ENCODE data around the gene LRIG1. TPM values are rescaled to one million over a fixed set of nuclear protein-coding genes. Genes with fewer than 3 reads are reported as not detected.

Gene LRIG1
- total RNA-seq, 4 donors from 2014 or later, result 44.2 to 96.2 (median 57.6) TPM

DNA sequence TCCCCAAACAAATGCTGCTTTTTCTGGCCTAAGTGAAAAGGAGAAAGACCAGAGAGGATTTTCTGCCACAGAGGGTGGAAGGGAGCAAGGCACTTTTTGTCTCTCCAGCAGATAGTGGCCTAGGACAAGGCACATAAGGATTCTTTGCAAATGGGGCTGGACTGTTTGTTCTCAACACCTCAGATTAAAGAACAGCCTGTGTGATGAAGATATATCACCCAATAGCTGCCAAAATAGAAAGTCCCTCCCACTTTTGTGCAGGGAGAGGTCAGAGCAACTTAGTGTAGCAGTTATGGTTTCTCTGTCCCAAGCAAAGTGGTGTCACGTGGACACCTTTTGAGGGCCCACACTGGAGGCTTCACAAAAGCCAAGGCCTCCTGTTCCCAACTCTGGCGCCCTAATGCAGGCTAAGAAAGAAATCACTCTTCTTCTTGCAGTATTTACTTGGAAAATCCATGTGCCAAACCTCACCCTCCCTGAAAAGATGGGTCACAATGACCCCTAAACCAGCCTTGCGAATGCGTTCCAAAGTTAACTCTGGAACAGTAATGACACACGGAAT is 84.9 kb downstream of the LRIG1 start:
- no peak for ATAC-seq (ENCODE audit: low FRiP score)
- no peak for TF ChIP-seq CTCF (IDR thresholded peaks at IDR 0.05)
- DNase-seq (ENCODE audit: low spot score), result no peak

- TF ChIP-seq CTCF (IDR thresholded peaks at IDR 0.05), result no peak
- DNase-seq (ENCODE audit: low spot score) (no peak), ATAC-seq (ENCODE audit: low FRiP score) (no peak)
Observed at GRCh38 chr3:66414846-66415245, 86.0 kb downstream of the LRIG1 start.

GRCh38 chr3:66413151-66413751 is 87.6 kb downstream of the LRIG1 start:
- TF ChIP-seq CTCF (IDR thresholded peaks at IDR 0.05), result no peak
- DNase-seq (ENCODE audit: low spot score) (no peak), ATAC-seq (ENCODE audit: low FRiP score) (no peak)

GRCh38 chr3:66411961-66412887 is 88.6 kb downstream of the LRIG1 start:
- no peak for TF ChIP-seq CTCF (IDR thresholded peaks at IDR 0.05)
- DNase-seq (ENCODE audit: low spot score) (no peak), ATAC-seq (ENCODE audit: low FRiP score) (no peak)

DNA sequence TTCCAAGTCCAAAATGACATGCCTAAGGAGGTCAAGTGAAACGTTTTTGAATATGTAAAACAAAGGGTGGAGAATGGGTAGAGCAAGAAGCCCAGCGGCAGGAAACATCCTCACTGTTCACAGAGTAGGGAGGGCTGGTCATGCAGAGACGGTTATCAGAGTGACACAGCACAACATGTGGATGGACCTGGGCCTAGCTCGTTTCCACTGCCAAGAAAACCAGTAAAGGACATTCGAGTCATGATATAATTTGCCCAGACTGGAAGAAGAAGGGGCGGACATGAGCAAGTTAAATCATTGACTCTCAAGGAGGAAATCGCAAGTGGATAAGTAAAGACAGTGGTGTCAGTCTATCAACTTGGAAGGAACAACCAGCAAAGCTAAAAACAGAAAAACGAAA is 89.3 kb downstream of the LRIG1 start:
- TF ChIP-seq CTCF (IDR thresholded peaks at IDR 0.05), result no peak
- ATAC-seq (ENCODE audit: low FRiP score) (no peak), DNase-seq (ENCODE audit: low spot score) (no peak)

DNA sequence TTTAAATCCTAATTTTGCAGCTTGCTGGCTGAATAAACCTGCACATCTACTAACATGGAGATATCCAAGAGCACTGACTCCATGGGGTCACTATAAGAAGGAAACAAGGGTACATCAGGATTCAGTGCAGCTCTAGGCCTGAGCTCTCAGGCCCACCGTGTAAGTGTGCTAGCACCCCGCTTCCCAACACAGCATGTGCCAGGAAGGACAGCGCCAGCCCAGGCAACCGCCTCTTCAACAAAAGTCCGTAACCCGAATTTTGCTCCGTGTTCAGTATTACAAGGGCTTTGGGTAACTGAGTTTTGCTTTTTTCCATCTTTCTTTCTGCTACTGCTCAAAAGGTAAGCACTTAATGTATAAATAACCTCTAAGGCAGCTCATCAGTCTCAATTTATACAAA is 89.8 kb downstream of the LRIG1 start:
- no peak for DNase-seq (ENCODE audit: low spot score)
- ATAC-seq (ENCODE audit: low FRiP score), result no peak
- no peak for TF ChIP-seq CTCF (IDR thresholded peaks at IDR 0.05)

Measured in omental fat pad (tissue), 4 donors.